HG02571 (cell line): ENCODE measurements around the gene CRMP1.

ENCODE experiments used
- ATAC-seq: cut with Tn5 transposase; IDR thresholded peaks from one replicate; pipeline ENCODE4 v1.9.1; 2021; ENCODE audit warnings: mild to moderate bottlenecking, moderate library complexity; ENCODE audit not compliant: unreplicated experiment

Gene CRMP1

DNA sequence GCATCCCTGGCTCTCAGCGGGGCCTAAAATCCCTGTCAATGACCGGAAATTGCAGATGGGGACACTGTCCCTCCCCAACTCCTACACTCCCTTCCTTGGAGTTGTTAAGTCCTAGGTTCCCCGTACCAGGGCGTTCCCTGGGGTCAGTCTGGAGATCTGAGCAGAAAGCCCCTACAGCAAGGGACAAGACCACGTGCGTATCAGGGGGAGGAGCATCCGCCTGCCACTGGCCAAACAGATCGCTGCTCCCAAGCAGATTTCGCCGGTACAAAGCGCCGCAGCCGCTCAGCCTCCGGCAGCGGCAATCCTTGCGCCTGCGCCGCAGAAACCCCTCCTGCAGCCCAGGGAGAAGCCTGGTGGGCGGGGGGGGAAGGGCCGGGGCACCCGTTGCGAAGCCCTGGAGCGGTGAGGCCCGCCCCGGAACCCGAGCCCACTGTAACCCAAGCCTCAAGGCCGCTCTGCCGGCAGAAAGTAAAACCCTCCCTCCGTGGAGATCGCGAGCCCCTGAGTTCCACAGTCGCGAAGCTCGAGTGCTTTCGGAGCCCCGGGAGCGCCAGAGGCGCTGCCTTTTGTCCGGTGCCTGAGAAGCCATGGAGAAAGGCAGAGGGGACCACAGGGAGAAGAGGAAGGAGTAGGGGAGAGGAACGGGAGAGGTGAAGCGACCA is 2.7 kb downstream of the CRMP1 start:
- ATAC-seq = no peak

- no peak for ATAC-seq
Measured at GRCh38 chr4:5889002-5889696, 3.7 kb downstream of the CRMP1 start.

- no peak for ATAC-seq
Measured at GRCh38 chr4:5888222-5889001, 4.5 kb downstream of the CRMP1 start.

DNA sequence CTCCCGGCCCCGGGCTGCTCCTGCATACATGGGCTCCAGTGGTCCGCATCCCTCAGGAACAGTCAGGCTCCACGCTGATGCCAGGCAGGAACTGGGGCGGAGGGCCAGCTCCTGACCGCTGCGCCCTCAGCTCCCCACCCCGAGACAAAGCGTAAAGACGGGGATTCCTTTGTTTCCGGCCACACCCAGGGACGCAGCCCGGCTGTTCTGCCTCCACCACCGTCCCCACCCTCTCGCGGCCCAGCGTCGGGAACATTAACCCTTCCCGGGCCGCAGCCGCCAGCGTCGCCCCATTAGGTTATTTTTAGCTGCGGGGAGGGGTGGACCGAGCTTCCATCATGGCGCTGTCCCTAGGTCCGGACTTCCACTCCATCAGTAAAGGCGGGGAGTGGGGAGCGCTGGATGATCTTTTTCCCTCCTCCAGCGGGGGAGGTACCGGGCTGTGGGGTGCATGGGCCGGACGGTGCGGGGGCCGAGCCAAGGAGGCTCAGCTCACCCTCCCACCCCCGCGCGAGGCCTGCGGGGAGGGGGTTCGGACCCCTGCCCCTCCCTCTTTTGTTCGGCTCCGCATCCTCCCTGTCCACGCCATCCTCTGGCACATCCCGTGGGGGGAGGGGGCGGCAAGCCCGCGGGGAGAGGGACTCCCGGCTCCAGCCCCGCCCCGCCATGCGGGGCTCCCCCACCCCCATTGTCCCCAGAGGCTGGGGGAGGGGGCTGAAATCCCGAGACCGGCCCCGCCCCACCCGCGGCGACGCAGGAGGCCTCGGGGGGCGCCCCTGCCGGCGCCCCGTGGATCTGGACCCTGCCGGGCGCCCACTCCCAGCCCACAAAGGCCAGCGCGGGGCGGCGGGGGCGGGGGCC is 5.3 kb downstream of the CRMP1 start:
- no peak for ATAC-seq

DNA sequence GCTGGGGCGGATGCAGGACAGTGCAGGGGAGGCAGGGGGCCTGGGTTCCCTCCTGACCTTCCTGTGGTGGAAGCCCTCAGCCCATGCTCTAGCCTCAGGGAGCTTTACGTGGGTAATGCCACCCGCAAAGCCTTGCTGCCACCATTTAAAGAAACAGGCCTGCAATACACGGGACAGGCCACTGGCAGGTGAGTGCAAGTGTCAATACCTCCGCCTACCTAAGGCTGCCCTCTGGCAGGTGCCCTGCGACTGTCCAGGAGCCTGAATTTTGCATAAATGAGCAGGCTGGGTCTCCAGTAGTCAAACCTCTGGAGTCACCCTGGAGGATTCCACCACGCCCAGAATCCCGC is 5.9 kb downstream of the CRMP1 start:
- no peak for ATAC-seq

- ATAC-seq = no peak
Measured at GRCh38 chr4:5885733-5886132, 7.2 kb downstream of the CRMP1 start.

DNA sequence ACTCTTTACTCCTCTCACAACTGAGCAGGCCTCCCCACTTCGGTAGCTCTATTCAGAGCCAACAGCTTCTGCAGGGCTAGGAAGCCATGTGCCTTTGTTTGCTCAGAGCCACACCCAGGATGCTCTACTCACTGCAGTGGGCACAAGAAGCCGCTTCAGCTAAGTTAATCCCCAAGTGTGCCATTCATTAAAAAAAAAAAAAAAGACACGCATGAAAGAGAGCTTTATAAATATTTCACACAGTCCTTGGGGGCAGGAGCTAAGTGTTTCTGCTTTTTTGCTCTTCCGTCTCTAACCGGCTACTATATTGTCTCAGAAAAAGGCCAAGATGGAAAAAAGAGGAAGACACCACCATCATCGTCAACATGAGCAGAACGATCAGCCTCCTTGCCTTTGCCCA is 8.1 kb downstream of the CRMP1 start:
- ATAC-seq = no peak

- no peak for ATAC-seq
Measured at GRCh38 chr4:5883916-5884315, 9.0 kb downstream of the CRMP1 start.

DNA sequence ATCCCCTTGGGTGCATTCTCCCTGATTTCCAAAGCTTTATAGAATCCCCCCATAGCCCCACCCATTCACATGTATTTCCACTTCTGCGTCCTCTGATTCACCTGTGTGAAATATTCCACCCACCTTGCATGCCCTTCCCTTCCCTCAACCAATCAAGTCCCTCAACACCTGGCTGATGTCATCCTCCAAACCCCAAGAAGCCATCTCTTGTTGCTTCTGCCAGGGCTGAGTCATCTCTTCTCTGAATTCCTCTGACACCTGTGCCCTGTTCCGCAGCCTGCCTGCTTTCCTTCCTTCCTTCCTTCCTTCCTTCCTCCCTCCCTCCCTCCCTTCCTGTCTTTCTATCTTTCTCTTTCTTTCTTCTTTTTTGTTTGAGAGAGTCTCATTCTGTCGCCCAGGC is 9.9 kb downstream of the CRMP1 start:
- ATAC-seq = no peak

DNA sequence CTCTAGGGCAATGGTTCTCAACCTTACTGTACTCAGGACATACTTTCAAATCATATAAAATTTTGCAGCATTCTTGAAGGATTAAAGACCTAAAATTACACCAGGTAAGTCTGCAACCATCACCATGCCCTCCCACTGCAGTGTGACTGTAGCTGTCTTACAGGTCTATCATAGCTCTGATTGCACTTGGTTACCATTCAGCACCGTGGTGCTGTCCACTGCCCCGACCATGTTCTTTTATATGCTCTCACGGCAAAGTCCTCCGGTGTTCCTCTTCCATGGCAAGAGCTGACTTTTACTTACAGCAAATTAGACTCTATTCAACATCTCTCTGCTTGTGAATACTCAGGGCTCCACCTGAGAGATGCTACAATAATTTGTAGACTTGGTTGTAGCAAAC is 11.5 kb downstream of the CRMP1 start:
- ATAC-seq = no peak

DNA sequence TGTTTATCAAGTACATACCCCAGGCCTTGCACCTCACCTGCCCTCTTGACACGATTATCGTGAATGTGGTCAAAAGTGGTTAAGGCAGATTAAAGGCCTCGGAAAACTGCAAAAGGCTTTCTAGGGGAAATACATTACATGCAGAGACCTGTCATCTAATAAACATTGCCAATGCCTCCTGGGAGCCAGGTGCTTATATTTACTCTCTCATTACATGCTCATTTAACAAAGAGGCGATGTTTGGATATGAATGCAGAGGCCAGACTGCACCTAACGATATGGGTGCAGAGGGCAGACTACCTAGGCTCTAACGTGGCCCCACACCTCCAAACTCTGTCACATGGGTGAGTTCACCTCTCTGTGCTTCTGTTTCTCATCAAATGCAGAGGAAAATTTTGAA is 14.5 kb downstream of the CRMP1 start:
- ATAC-seq = no peak

DNA sequence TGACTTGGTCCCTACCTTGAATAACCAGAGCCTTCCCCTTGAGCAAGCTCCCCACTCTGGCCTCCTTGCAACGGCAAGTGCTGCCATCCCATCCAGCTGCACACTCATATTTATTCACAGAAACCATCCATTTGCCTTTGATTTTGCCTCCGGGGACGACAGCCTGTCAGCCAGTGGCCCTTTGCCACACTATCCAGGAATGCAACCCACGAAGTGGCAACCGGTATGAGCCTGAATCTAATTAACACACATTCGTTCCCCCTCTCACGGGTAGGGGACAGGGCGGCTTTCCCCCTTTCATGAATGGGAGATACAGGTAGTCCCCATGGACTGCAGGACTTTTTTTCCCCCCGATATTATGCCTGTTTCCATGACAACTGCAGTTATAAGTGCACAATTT is 15.5 kb downstream of the CRMP1 start:
- no peak for ATAC-seq

- no peak for ATAC-seq
Measured at GRCh38 chr4:5874811-5875449, 18.0 kb downstream of the CRMP1 start.

DNA sequence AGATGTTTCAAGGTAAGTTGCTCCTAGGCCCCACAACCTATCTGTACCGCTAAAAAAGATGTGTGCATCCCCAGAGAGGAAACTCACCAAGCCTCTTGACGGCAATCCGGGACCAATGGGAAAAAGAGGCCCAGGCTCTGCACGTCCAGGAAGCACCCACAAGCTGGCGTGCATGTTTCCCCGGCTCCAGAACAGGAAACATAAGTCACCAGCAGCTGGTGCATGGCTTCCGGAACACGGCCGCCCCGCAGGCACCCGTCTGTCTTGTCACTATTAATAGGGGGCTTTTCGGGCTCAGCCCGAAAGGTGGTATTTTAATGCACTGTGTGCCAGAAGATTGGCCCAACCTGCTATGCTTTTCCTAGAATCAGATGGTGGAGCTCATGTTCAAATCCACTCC is 22.2 kb downstream of the CRMP1 start:
- no peak for ATAC-seq

DNA sequence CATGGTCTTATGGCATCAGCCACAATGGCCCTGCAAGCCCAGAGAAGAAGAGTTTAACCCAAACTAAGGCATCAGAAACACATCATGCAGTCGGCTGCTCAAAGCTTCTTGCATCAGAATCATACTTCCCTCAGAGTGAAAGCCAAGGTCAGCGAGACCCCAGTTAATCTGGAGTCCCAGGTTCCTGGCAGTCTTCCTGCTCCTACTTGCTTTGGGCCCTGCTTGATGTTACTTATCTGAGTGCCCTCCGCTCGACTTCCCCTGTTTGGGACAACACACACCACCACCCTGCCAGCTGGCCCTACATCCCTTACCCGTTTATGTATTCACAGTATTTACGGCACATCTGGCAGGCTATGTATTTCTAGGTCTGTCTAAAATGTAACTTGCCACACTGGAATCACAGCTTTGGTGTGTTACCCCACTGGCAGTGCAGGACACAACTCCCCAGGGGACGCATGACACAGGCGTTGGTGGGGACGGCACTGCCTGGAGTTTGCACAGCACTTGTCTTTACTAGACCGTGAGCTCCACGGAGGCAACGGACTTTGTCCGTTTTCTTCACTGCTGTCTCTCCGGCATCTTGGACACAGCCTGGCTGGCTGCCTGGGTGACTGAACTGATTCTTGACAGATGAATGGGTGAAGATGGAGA is 22.8 kb downstream of the CRMP1 start:
- ATAC-seq = no peak

- ATAC-seq = no peak
Measured at GRCh38 chr4:5867866-5868265, 25.0 kb downstream of the CRMP1 start.

DNA sequence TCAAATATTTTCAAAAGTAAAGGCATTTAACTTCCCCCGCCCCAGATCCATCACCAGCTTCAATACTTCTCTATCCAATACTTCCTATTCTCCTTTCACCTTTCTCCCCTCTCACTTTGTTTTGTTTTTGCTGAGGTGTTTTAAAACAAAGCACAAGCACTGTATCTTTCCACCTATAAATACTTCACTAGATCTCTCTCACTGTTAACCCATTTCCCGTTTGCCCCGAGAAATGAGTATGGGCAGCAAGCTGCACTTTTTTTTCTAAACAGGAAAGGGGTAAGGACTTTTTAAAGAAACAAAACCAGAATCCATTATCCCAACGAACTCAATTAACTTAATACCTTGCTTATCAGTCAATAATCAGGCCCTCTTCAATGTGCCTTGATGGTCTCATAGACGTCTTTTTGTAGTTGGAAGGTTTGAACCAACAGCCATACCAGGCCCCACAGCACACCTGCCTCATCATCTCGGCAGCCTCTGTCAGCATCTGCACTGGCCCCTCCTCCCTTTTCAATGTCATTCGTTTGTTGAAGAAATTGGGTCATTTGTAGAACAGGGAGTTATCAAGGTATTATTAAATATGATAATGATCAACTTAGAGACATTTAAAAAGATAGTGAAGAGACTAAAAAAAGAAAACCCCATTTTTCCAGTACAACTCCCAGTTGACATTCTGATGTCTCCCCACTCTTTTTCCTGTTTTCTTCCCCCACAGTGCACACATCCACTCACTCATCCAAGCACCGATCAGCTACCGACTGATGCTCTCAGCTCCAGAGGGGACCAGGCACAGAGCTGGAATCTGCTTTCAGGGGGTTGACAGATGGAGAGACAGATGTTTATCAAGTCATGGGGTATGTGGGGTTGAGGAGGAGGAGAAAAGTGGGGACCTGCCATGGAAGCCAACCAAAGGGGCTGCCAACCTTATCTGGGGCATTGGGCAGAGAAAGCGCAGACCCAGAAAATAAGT is 25.8 kb downstream of the CRMP1 start:
- no peak for ATAC-seq

GRCh38 chr4:5865896-5866599 is 26.8 kb downstream of the CRMP1 start:
- no peak for ATAC-seq
